ENCODE measurements around the gene KDM6B.

The KDM6B gene

GRCh38 chr17:7820231-7820630, 13.8 kb upstream of the KDM6B start:
- DNase-seq (ENCODE audit: low spot score), result no peak

- DNase-seq (ENCODE audit: low spot score), result no peak
These were observed 11.9 kb upstream of the KDM6B start for GRCh38 chr17:7822126-7822525.

- no peak for DNase-seq (ENCODE audit: low spot score)
These were observed 10.4 kb upstream of the KDM6B start for GRCh38 chr17:7823581-7824001.

GRCh38 chr17:7824021-7824924, 9.7 kb upstream of the KDM6B start:
- no peak for DNase-seq (ENCODE audit: low spot score)

GRCh38 chr17:7825206-7825990, 8.6 kb upstream of the KDM6B start:
- peak; percentile 43 for DNase-seq (ENCODE audit: low spot score)

- no peak for DNase-seq (ENCODE audit: low spot score)
These were observed 3.4 kb upstream of the KDM6B start for GRCh38 chr17:7830616-7831015.

- no peak for DNase-seq (ENCODE audit: low spot score)
These were observed 2.8 kb upstream of the KDM6B start for GRCh38 chr17:7831233-7831632.

GRCh38 chr17:7832431-7832830, 1.6 kb upstream of the KDM6B start:
- no peak for DNase-seq (ENCODE audit: low spot score)

- DNase-seq (ENCODE audit: low spot score), result no peak
These were observed 814 bp upstream of the KDM6B start for GRCh38 chr17:7833011-7833794.

GRCh38 chr17:7834542-7834956, 532 bp downstream of the KDM6B start:
- DNase-seq (ENCODE audit: low spot score), result no peak

- peak; percentile 99 for DNase-seq (ENCODE audit: low spot score)
These were observed 1.2 kb downstream of the KDM6B start for GRCh38 chr17:7834957-7835813.

GRCh38 chr17:7835814-7836595, 2.0 kb downstream of the KDM6B start:
- peak; percentile 76 for DNase-seq (ENCODE audit: low spot score)

GRCh38 chr17:7836596-7837407, 2.8 kb downstream of the KDM6B start:
- peak; percentile 69 for DNase-seq (ENCODE audit: low spot score)

- no peak for DNase-seq (ENCODE audit: low spot score)
These were observed 3.5 kb downstream of the KDM6B start for GRCh38 chr17:7837408-7838088.

GRCh38 chr17:7838090-7839075, 4.4 kb downstream of the KDM6B start:
- peak; percentile 66 for DNase-seq (ENCODE audit: low spot score)

GRCh38 chr17:7839190-7839875, 5.3 kb downstream of the KDM6B start:
- no peak for DNase-seq (ENCODE audit: low spot score)

GRCh38 chr17:7839876-7840261, 5.9 kb downstream of the KDM6B start:
- DNase-seq (ENCODE audit: low spot score), result peak; percentile 21
